ENCODE data around the gene KLF16. TPM values are rescaled to one million over a fixed set of nuclear protein-coding genes. Genes with fewer than 3 reads are reported as not detected.

The KLF16 gene
- total and polyA plus RNA-seq, 10 of the 15 experiments (the other 5 are each of a cell fraction or from before 2014, with no cell fraction given) = 0.03 to 41.2 (median 2.6) TPM

DNA sequence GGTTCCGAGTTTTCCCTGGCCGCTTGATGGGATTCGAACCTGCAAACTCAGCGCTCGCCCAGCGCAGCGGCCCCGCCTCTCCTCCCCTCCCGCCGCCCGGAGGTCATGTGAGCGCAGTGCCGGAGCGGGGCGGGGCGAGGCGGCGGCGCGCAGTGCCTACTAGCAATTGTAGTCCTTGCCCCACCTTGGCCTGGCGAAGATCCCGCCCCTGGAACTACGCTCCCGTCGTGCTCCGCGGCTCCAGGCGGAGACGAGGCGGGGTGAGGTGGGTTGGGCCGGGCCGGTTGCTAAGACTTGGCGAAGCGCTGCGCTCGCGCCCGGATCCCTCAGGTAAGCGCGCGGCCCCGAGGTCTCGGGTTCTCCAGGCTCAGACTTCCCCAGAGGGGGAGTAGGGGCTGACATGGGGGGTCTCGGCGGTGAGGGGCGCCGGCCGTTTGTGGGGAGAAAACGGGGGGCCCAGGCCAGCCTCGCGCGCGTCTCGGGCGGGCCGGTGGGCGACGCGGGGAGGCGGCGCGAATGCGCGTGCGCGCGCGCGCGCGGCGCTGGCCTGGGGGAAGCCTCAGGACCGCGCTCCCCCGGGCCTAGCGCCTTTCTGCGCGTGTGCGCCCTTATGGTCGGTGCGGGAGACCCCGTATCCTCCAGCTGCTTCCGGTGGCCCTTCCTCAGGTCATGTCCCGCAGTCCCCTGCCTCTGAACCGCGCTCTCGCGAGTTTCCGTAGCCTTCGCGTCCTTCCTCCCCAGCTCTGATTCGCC, 41.9 kb upstream of the KLF16 start, which contains the start of the genes ADAT3 and SCAMP4 (continued):
- peak; percentile 90 for TF ChIP-seq GATAD2B (conservative IDR thresholded peaks at IDR 0.05; ENCODE audit: low read depth)
- no peak for TF ChIP-seq ESRRA (IDR thresholded peaks at IDR 0.05; ENCODE audit: low read length)
- peak; percentile 69 for TF ChIP-seq YY1 (IDR thresholded peaks at IDR 0.05; ENCODE audit: low read depth, low read length)
- no peak for TF ChIP-seq EED (IDR thresholded peaks at IDR 0.05; ENCODE audit: low read depth)
- no peak for TF ChIP-seq ATF7 (IDR thresholded peaks at IDR 0.05; ENCODE audit: low read depth)
- 0 out of 2 replicates have a peak, but pooled peaks have one; percentile 18 for TF ChIP-seq ZSCAN29 (IDR thresholded peaks at IDR 0.05)
- TF ChIP-seq, protein P1, sequence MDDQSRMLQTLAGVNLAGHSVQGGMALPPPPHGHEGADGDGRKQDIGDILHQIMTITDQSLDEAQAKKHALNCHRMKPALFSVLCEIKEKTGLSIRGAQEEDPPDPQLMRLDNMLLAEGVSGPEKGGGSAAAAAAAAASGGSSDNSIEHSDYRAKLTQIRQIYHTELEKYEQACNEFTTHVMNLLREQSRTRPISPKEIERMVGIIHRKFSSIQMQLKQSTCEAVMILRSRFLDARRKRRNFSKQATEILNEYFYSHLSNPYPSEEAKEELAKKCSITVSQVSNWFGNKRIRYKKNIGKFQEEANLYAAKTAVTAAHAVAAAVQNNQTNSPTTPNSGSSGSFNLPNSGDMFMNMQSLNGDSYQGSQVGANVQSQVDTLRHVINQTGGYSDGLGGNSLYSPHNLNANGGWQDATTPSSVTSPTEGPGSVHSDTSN (IDR thresholded peaks at IDR 0.05; ENCODE audit: insufficient replicate concordance, low read depth, low read length) = peak; percentile 90
- TF ChIP-seq CBX5 (IDR thresholded peaks at IDR 0.05; ENCODE audit: low read depth) = no peak
- peak; percentile 87 for TF ChIP-seq CREB1 (IDR thresholded peaks at IDR 0.05; ENCODE audit: low read depth)

DNA sequence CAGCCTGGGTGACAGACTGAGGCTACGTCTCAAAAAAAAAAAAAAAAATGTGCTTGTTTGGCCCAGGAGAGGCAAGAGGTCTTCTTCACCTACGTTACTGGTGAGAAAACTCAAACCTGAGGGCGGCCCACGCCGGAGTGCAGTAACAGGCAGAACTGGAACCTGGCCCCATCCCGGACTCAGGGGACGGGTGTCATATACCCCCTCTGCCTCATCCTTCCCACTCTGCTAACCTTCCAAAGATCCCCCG, 41.4 kb upstream of the KLF16 start:
- no peaks in the 10 kb centered on the region for H3K36me3 ChIP-seq (ENCODE audit: control insufficient read depth in 2 of 2, insufficient read depth in 2 of 2, low read length in 1 of 2)
- ATAC-seq = peak; percentile 9
- RAD21 ChIA-PET (ENCODE audit: unreplicated experiment) = interaction anchor here (0.8 to 2.0 kb wide), 5 partner anchors 10 to 40 kb away, joined by 3 to 5 read pairs (median 5); no protein-coding TSS in a partner anchor

More for the DNA sequence above, 41.4 kb upstream of the KLF16 start:
- no peak for FAIRE-seq
- CTCF ChIA-PET = interaction anchor here (0.9 to 3.0 kb wide), 6 partner anchors 23 to 47 kb away, joined by 3 to 10 read pairs (median 4); no protein-coding TSS in a partner anchor
- H3K79me2 ChIP-seq (ENCODE audit: control insufficient read depth, insufficient read depth, low read length) = peaks cover 31% of the 10 kb centered on the region
- in situ Hi-C loops (cut with MboI) (no loop called here), intact Hi-C loops (cut with micrococcal nuclease; ENCODE audit: unreplicated experiment) (loop anchor here (1.0 to 10.0 kb wide), 3 partner anchors 40 to 190 kb away; partner anchors contain the start of genes BTBD2, IZUMO4 and MOB3A)
- no peak for DNase-seq (ENCODE audit: low read depth, low spot score)
- H3K9ac ChIP-seq (ENCODE audit: control insufficient read depth, insufficient read depth, low read length) = peak overlapping the region; percentile 85
- TF ChIP-seq KDM1A (IDR thresholded peaks at IDR 0.05; ENCODE audit: borderline replicate concordance) (no peak), ZNF384 (IDR thresholded peaks at IDR 0.05; ENCODE audit: borderline replicate concordance, low read depth, low read length) (0 out of 2 replicates have a peak, but pooled peaks have one; percentile 61), CHD2 (IDR thresholded peaks at IDR 0.05; ENCODE audit: borderline replicate concordance, low read depth, low read length) (no peak), POLR2AphosphoS5 (IDR thresholded peaks at IDR 0.05; ENCODE audit: low read length) (peak; percentile 13), CHD1 (IDR thresholded peaks at IDR 0.05; ENCODE audit: low read depth, low read length) (peak; percentile 78; the same call in 1 of the 2 replicates), ZNF24 (IDR thresholded peaks at IDR 0.05) (peak; percentile 65), ZNF217 (IDR thresholded peaks at IDR 0.05) (peak; percentile 94), SMARCA5 (IDR thresholded peaks at IDR 0.05) (peak; percentile 8; the same call in 1 of the 2 replicates)
- 0% methylated on average over 7 of the region's 8 CpGs for WGBS (ENCODE audit: insufficient coverage, insufficient replicate concordance, low lambda C conversion rate, missing lambda C conversion rate)
- H3K4me3 ChIP-seq = peak overlapping the region; percentile 69; the same call in 1 of the 2 replicates
- H3K9me3 ChIP-seq (replicated peaks; ENCODE audit: control insufficient read depth, insufficient read depth, low read length) = no peaks in the 10 kb centered on the region
- BruUV-seq (replicated peaks) = no TSS peak
- SMC1A ChIA-PET (ENCODE audit: uncharacterized antibody, unreplicated experiment) = interaction anchor here (0.9 to 1.2 kb wide), 3 partner anchors 20 to 148 kb away, joined by 3 to 6 read pairs (median 4); partner anchors contain the start of gene ABHD17A
- POLR2A ChIA-PET = interaction anchor here (0.9 to 2.0 kb wide), 7 partner anchors 21 to 190 kb away, joined by 3 to 9 read pairs (median 5); no protein-coding TSS in a partner anchor
- peak overlapping the region; percentile 35 for H2AFZ ChIP-seq (ENCODE audit: control insufficient read depth, low read depth, low read length)
- H3K4me2 ChIP-seq (ENCODE audit: control insufficient read depth, insufficient read depth) = peak overlapping the region; percentile 93
- no peaks in the 10 kb centered on the region for H3K27me3 ChIP-seq (replicated peaks in 1 of 2; ENCODE audit: control insufficient read depth in 2 of 2, insufficient read depth in 2 of 2, low read length in 1 of 2)
- H3K27ac ChIP-seq (ENCODE audit: control insufficient read depth, insufficient read depth) = peak overlapping the region; percentile 96
- no peaks in the 10 kb centered on the region for H4K20me1 ChIP-seq (ENCODE audit: control insufficient read depth, insufficient read depth)
- peaks cover 37% of the 10 kb centered on the region for H3K4me1 ChIP-seq (ENCODE audit: control insufficient read depth, insufficient read depth, low read length)
